Measurements from ENCODE around the gene WDR7.

Gene WDR7

GRCh38 chr18:56919190-56919589 lies 268.0 kb downstream of the WDR7 start:
- TF ChIP-seq, protein P1, sequence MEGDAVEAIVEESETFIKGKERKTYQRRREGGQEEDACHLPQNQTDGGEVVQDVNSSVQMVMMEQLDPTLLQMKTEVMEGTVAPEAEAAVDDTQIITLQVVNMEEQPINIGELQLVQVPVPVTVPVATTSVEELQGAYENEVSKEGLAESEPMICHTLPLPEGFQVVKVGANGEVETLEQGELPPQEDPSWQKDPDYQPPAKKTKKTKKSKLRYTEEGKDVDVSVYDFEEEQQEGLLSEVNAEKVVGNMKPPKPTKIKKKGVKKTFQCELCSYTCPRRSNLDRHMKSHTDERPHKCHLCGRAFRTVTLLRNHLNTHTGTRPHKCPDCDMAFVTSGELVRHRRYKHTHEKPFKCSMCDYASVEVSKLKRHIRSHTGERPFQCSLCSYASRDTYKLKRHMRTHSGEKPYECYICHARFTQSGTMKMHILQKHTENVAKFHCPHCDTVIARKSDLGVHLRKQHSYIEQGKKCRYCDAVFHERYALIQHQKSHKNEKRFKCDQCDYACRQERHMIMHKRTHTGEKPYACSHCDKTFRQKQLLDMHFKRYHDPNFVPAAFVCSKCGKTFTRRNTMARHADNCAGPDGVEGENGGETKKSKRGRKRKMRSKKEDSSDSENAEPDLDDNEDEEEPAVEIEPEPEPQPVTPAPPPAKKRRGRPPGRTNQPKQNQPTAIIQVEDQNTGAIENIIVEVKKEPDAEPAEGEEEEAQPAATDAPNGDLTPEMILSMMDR (IDR thresholded peaks at IDR 0.05; ENCODE audit: borderline replicate concordance, insufficient read depth, low read depth, low read length): no peak
- H3K4me3 ChIP-seq (ENCODE audit: low read depth, low read length): no peak overlapping the region

DNA sequence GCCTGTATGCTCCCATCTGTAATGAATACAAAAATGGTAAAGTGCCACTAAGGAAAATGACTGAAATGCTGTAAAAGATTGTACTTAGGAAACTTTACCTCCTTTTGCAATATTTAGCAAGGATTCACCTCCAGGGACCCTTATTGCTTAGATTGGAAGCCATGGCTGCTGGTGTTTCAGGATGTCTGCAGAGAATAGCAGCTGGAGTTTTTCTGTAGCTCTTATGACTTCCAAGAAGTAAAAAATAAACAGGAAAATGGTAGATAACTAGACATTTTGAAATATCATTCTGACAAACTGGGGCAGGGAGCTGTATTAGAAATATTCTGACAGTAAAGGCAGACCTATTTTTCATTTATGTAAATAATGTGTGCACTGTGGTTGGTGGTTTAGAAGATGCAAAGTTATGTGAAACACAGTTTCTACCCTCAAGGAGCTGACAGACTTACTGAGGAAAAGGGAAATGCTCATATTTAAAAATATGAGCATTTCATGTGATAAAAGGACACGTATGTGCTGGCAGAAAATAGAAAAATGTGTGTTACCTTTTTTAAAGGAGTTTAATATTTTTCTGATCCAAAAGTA lies 270.8 kb downstream of the WDR7 start:
- H3K4me3 ChIP-seq (ENCODE audit: low read depth, low read length): no peak overlapping the region
- TF ChIP-seq, protein P1 (IDR thresholded peaks at IDR 0.05; ENCODE audit: borderline replicate concordance, insufficient read depth, low read depth, low read length): no peak

DNA sequence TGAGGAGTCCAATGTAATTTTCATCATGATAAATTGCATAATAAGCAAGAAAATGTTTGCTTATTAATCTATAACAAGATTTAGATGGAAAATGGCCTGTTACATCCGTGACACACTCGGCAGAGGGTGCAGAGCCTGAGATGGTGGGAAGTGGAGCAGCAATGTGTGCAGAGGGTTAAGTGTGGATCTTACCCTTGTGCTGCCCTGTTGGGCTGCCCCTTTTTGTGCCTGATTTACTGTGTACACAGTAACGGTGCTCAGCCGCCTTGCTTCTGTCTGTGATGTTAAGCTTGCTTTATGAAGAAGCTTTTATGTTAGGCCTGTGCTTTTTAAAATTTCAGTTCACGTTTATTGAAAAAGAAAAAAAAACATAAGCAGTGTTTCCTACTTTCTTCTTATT lies 275.6 kb downstream of the WDR7 start:
- TF ChIP-seq, protein P1 (IDR thresholded peaks at IDR 0.05; ENCODE audit: borderline replicate concordance, insufficient read depth, low read depth, low read length): no peak
- H3K4me3 ChIP-seq (ENCODE audit: low read depth, low read length): no peak overlapping the region

DNA sequence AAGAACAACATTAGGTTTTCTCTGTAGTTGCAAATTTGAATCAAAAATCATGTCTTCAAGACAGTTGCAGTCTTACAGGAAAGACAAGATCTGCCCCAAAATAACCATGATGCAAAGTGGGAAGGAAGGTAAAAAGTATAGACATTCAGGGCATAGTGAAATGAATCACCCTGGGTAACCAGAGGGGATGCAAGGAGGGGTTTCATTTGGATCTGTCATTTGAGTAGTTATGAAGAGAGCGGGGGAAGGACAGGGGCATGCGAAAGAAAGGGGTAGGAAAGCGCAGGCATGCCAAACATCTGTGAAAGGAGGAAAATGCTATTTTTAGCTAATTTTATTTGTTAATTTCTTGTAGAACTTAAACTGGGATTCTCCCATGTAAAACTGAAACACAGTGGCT lies 276.6 kb downstream of the WDR7 start:
- TF ChIP-seq, protein P1 (IDR thresholded peaks at IDR 0.05; ENCODE audit: borderline replicate concordance, insufficient read depth, low read depth, low read length): no peak
- no peak overlapping the region for H3K4me3 ChIP-seq (ENCODE audit: low read depth, low read length)

- TF ChIP-seq, protein P1 (IDR thresholded peaks at IDR 0.05; ENCODE audit: borderline replicate concordance, insufficient read depth, low read depth, low read length): no peak
- H3K4me3 ChIP-seq (ENCODE audit: low read depth, low read length): no peak overlapping the region
Measured at GRCh38 chr18:56929886-56930285, 278.7 kb downstream of the WDR7 start.

DNA sequence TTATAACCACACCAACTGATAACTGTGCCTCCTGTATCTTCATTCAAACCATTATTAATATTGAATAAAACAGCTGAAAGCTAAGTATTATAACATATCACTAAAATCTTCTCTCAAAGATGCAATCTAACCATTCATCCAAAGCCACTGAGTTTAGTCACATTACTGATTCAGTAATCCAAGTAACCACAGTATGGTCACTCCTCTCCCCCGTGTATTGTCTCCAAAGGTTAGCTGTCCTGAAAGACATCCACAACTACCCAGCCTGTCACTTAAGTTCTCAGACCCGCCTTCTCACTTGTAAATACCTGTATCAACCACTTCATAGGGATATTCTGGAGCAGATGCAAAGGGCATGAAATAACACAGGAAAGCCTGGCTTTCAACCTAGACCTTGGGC lies 282.3 kb downstream of the WDR7 start:
- TF ChIP-seq, protein P1 (IDR thresholded peaks at IDR 0.05; ENCODE audit: borderline replicate concordance, insufficient read depth, low read depth, low read length): no peak
- no peak overlapping the region for H3K4me3 ChIP-seq (ENCODE audit: low read depth, low read length)

DNA sequence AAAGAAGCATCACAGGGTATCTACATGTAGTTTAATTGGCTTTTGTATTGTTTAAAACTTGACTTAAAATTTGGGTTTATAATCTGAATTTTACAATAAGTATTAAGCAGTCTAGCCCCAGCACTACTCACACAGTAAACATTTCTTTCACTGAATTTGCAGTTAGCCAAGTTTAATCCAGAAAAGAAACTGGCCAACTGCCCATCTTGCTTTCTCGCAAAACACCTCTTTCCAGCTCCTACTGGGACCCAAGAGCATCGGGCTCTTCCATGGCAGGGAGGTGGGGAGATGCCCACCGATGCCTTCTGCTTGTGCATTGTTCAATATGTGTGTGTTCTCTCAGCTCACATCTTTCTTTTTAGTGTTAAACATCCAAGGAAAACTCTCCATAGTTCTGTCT lies 283.0 kb downstream of the WDR7 start:
- no peak overlapping the region for H3K4me3 ChIP-seq (ENCODE audit: low read depth, low read length)
- TF ChIP-seq, protein P1 (IDR thresholded peaks at IDR 0.05; ENCODE audit: borderline replicate concordance, insufficient read depth, low read depth, low read length): no peak

Measured in GM12875 (cell line).